ENCODE results near the gene FGF6.

FGF6 gene

DNA sequence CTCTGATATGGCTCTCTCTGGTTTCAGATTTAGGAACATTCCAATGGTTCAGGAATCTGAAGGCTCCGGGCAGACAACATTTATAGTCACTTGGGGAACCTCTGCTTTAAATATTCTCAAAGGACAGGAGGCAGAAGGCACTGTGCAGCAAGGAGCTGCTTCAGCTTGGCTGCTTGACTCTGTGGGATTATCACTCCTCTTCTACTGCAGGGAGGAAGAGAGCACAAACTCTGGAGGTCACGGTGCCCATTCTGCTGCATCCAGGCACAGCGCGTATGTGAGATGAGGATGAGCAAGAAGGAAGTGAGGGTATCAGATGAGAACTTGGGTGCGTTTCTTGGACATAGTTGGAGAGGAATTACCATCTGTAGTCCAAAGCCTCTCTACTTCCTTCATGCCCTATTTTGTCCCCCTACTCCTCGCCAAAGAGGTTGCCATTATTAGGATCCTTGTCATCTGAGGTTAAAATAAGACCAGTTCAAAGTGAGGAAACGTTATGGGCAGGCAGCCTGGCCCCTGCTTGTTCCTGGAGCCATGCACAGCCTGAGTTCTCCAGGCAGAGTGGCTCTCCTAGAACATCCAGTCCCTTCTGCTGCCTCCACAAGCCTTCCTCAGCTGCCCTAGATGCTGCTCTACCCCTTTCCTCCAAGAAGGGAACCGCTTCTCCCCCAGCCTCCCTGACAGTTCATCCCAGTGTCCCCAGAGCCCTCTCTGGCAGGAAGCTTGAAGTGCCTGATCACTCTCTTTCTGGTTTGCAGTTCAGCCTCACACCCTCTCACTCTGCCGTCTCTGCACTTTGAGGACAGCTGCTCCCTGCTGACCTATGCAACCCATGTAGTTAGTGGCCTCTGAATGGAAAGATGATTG is 12.5 kb downstream of the FGF6 start:
- ChIA-PET CTCF (interaction anchor here (1.1 kb wide), 1 partner anchor 13 kb away, joined by 5 read pairs; no protein-coding TSS in a partner anchor), POLR2A (no interaction called here)
- no peak for DNase-seq (ENCODE audit: extremely low spot score)
- TF ChIP-seq FOXA1 (IDR thresholded peaks at IDR 0.05) (no peak), FOXK2 (IDR thresholded peaks at IDR 0.05) (no peak), TARDBP (IDR thresholded peaks at IDR 0.05) (no peak)

DNA sequence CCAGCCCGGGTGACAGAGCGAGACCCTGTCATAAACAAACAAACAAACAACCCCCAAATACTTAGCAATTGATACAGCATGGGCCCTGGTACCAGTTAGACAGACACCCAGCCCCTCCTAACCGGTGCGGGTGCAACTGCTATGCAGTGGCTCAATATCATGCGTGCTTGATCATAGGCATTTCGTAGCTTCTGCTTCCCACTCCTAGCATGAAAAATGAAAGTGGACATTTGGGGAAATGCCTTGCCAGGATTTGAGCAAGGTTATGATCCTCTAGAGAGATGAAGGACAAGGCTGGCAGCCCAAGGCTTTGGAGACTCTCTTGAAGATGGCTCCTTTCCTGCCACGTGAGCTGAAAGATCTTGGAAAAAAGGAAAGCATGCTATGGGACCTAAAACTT is 13.7 kb downstream of the FGF6 start:
- ChIA-PET CTCF (interaction anchor here (1.1 to 1.3 kb wide), 2 partner anchors 11 kb away, joined by 3 to 5 read pairs; no protein-coding TSS in a partner anchor), POLR2A (no interaction called here)
- no peak for DNase-seq (ENCODE audit: extremely low spot score)
- no peak for TF ChIP-seq SP1 (IDR thresholded peaks at IDR 0.05)
- no peak for TF ChIP-seq FOXM1 (IDR thresholded peaks at IDR 0.05; ENCODE audit: borderline replicate concordance)
- TF ChIP-seq BHLHE40 (IDR thresholded peaks at IDR 0.05; ENCODE audit: borderline replicate concordance), result no peak
- no peak for TF ChIP-seq SUZ12 (IDR thresholded peaks at IDR 0.05)
- no peak for TF ChIP-seq L3MBTL2 (conservative IDR thresholded peaks at IDR 0.05)
- no peak for TF ChIP-seq HDGF (IDR thresholded peaks at IDR 0.05; ENCODE audit: borderline replicate concordance)
- no peak for TF ChIP-seq FOXA1 (IDR thresholded peaks at IDR 0.05)
- TF ChIP-seq, protein P1, sequence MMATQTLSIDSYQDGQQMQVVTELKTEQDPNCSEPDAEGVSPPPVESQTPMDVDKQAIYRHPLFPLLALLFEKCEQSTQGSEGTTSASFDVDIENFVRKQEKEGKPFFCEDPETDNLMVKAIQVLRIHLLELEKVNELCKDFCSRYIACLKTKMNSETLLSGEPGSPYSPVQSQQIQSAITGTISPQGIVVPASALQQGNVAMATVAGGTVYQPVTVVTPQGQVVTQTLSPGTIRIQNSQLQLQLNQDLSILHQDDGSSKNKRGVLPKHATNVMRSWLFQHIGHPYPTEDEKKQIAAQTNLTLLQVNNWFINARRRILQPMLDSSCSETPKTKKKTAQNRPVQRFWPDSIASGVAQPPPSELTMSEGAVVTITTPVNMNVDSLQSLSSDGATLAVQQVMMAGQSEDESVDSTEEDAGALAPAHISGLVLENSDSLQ (IDR thresholded peaks at IDR 0.05), result no peak
- no peak for TF ChIP-seq ELF4 (IDR thresholded peaks at IDR 0.05)
- no peak for TF ChIP-seq LEF1 (IDR thresholded peaks at IDR 0.05; ENCODE audit: borderline replicate concordance)
- no peak for TF ChIP-seq FOXK2 (IDR thresholded peaks at IDR 0.05)
- no peak for TF ChIP-seq ZNF384 (IDR thresholded peaks at IDR 0.05)
- TF ChIP-seq TARDBP (IDR thresholded peaks at IDR 0.05), result no peak

DNA sequence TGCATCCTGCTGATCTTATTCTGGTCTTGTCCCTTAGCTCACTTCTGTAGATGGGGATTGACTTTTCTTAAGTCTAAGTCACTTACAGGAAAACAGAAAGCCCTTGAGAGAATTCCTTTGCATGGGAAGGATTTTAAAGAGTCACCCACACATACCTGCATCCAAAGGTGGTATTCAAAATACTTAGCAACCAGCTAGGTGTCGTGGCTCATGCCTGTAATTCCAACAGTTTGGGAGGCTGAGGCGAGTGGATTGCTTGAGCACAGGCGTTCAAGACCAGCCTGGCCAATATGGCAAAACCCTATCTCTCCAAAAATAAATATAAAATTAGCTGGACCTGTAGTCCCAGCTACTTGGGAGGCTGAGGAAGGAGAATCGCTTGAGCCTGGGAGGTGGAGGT is 14.2 kb downstream of the FGF6 start:
- CTCF ChIA-PET, result interaction anchor here (1.3 kb wide), 1 partner anchor 10 kb away, joined by 3 read pairs; no protein-coding TSS in a partner anchor
- POLR2A ChIA-PET, result no interaction called here
- no peak for DNase-seq (ENCODE audit: extremely low spot score)
- TF ChIP-seq ELF4 (IDR thresholded peaks at IDR 0.05) (no peak), SP1 (IDR thresholded peaks at IDR 0.05) (no peak)

DNA sequence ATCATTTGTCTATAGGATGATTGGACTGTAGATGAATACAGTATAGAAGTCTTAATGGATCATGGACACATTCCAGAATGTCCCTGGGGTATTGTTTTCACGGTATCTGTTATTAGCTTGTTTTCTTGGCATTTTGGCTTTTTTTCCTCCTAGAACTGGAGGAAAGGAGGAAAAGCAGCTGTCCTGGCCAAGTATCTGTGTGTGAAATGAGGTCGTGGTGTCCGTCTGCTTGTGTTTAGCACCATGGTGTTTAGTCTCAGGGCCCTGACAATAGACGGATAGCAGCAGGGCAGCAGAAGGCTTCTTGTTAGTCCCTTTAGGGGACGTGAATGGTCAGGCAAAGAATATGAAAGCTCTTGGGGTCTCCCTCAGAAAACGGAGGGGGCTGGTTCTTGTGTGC is 21.2 kb downstream of the FGF6 start:
- TF ChIP-seq FOXA1 (IDR thresholded peaks at IDR 0.05) (no peak), FOXK2 (IDR thresholded peaks at IDR 0.05) (no peak), LEF1 (IDR thresholded peaks at IDR 0.05; ENCODE audit: borderline replicate concordance) (no peak), L3MBTL2 (conservative IDR thresholded peaks at IDR 0.05) (no peak), FOXM1 (IDR thresholded peaks at IDR 0.05; ENCODE audit: borderline replicate concordance) (no peak), HDGF (IDR thresholded peaks at IDR 0.05; ENCODE audit: borderline replicate concordance) (no peak), SP1 (IDR thresholded peaks at IDR 0.05) (no peak), ZNF384 (IDR thresholded peaks at IDR 0.05) (no peak), CTBP1 (IDR thresholded peaks at IDR 0.05; ENCODE audit: borderline replicate concordance) (no peak), NFRKB (IDR thresholded peaks at IDR 0.05) (no peak), ELF4 (IDR thresholded peaks at IDR 0.05) (no peak), SUZ12 (IDR thresholded peaks at IDR 0.05) (no peak), BHLHE40 (IDR thresholded peaks at IDR 0.05; ENCODE audit: borderline replicate concordance) (no peak)
- TF ChIP-seq, protein P1 (IDR thresholded peaks at IDR 0.05), result no peak
- CTCF ChIA-PET, result no interaction called here
- POLR2A ChIA-PET, result no interaction called here
- DNase-seq (ENCODE audit: extremely low spot score), result no peak

DNA sequence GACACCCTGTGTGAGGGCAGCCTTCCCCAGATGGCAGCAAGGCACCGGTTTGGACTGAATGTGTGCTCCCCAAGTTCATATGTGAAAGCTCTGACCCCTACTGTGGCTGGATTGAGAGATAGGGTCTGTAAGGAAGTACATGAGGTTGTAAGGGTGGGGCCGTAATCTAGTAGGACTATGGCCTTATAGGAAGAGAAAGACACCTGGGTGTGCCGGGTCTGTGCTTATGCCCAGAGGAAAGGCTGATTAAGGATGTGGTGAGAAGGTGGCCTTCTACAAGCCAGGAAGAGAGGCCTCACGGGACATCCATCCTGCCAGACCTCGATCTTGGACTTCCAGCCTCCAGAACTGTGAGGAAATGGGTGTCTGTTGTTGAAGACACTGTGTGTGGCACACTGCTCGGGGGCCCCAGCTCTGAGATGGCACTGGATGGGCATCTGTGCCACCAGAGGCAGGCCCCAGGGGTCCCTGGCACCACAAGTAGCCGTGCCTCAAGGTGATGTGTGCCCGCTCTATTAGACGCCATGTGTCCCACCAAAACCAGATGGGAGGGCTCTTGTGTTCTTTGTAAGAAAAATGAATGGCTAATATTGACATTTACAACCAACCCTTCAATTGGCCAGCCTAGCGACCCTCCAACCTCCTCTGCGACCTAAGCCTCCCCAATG is 22.0 kb downstream of the FGF6 start:
- TF ChIP-seq L3MBTL2 (conservative IDR thresholded peaks at IDR 0.05), result no peak
- TF ChIP-seq TARDBP (IDR thresholded peaks at IDR 0.05), result no peak
- no peak for TF ChIP-seq HDGF (IDR thresholded peaks at IDR 0.05; ENCODE audit: borderline replicate concordance)
- TF ChIP-seq SP1 (IDR thresholded peaks at IDR 0.05), result no peak
- TF ChIP-seq, protein P1 (IDR thresholded peaks at IDR 0.05), result no peak
- no peak for TF ChIP-seq NFRKB (IDR thresholded peaks at IDR 0.05)
- TF ChIP-seq SUZ12 (IDR thresholded peaks at IDR 0.05), result no peak
- TF ChIP-seq ARNT (IDR thresholded peaks at IDR 0.05), result no peak
- TF ChIP-seq CTBP1 (IDR thresholded peaks at IDR 0.05; ENCODE audit: borderline replicate concordance), result no peak
- TF ChIP-seq BHLHE40 (IDR thresholded peaks at IDR 0.05; ENCODE audit: borderline replicate concordance), result no peak
- no peak for TF ChIP-seq FOXK2 (IDR thresholded peaks at IDR 0.05)
- no peak for TF ChIP-seq ELF4 (IDR thresholded peaks at IDR 0.05)
- TF ChIP-seq LEF1 (IDR thresholded peaks at IDR 0.05; ENCODE audit: borderline replicate concordance), result no peak
- no peak for TF ChIP-seq FOXM1 (IDR thresholded peaks at IDR 0.05; ENCODE audit: borderline replicate concordance)
- TF ChIP-seq FOXA1 (IDR thresholded peaks at IDR 0.05), result no peak
- no peak for DNase-seq (ENCODE audit: extremely low spot score)
- ChIA-PET POLR2A (no interaction called here), CTCF (no interaction called here)

DNA sequence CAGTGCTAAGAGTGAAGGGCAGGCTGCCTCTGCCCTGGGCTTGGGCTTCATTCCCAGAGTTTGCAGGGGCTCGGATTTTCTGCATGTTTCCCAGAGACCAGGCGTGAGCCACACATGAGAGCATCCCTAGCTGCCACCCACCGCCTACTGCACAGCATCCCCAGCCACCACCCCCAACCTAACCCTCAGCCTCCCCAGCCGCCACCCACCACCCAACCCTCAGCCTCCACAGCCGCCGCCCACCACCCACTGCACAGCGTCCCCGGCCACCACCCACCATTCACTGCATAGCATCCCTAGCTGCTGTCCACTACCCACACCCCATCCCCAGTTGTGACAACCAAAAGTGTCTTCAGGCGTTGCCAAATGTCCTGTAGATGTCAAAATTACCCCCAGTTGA is 22.6 kb downstream of the FGF6 start:
- TF ChIP-seq HDGF (IDR thresholded peaks at IDR 0.05; ENCODE audit: borderline replicate concordance) (no peak), SP1 (IDR thresholded peaks at IDR 0.05) (no peak), BHLHE40 (IDR thresholded peaks at IDR 0.05; ENCODE audit: borderline replicate concordance) (no peak), FOXM1 (IDR thresholded peaks at IDR 0.05; ENCODE audit: borderline replicate concordance) (no peak), CTBP1 (IDR thresholded peaks at IDR 0.05; ENCODE audit: borderline replicate concordance) (no peak), FOXA1 (IDR thresholded peaks at IDR 0.05) (no peak), TARDBP (IDR thresholded peaks at IDR 0.05) (no peak), ARNT (IDR thresholded peaks at IDR 0.05) (no peak), LEF1 (IDR thresholded peaks at IDR 0.05; ENCODE audit: borderline replicate concordance) (no peak), ZNF384 (IDR thresholded peaks at IDR 0.05) (no peak), ELF4 (IDR thresholded peaks at IDR 0.05) (no peak), L3MBTL2 (conservative IDR thresholded peaks at IDR 0.05) (no peak), FOXK2 (IDR thresholded peaks at IDR 0.05) (no peak), SUZ12 (IDR thresholded peaks at IDR 0.05) (no peak), NFRKB (IDR thresholded peaks at IDR 0.05) (no peak)
- TF ChIP-seq, protein P1 (IDR thresholded peaks at IDR 0.05), result no peak
- CTCF ChIA-PET, result no interaction called here
- DNase-seq (ENCODE audit: extremely low spot score), result no peak
- POLR2A ChIA-PET, result no interaction called here
